Measurements from ENCODE around the gene SCNN1A.

Gene SCNN1A

DNA sequence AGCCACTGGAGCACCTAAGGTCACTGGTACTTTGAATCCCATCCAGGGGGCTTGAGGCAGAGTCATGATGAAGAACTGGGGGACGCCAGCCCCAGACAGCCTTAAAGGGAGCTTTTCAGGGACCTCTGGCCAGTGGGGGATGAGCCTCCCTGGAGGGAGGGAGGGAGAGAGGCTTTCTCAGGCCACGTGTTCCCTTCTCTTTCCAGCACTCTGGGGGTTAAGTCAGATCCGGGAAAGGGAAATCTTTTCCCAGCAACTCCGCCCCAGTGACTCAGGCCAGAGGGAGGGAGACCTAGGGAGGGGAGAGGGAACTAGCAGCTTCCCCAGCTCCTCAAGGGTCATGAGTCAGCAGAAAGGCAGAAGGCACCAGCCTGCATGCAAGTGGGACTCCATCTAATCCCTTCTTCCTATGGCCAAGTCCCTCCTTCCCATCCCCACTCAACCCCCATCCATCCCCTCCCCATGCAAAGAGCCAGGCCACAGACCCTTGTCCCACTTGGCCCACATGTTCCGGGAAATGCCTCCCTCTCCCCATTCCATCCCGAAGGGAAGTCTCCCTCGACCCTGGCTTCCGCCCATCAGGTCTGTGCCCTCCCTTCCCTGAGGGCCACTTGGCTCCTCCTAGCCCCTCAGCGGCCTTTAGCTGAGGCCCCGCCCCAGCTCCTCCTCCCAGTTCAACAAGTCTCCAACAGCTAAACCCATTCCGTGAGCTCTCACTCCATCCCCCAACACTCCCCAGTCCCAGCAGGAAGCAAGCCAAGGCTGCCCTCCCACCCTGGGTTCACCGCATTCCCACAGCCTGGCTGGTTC lies 39.1 kb downstream of the SCNN1A start:
- H2AK5ac ChIP-seq (ENCODE audit: low read length) = peak overlapping the region; percentile 96
- peaks cover 29% of the 10 kb centered on the region for H3K79me1 ChIP-seq (ENCODE audit: low read length)
- peak overlapping the region; percentile 30 for H2BK120ac ChIP-seq (ENCODE audit: low read depth, low read length)
- peak overlapping the region; percentile 84 for H3K4ac ChIP-seq (ENCODE audit: low read depth, low read length)
- H4K5ac ChIP-seq (ENCODE audit: low read length) = no peak overlapping the region
- no peak overlapping the region for H4K8ac ChIP-seq (ENCODE audit: low read depth, low read length)
- H3K56ac ChIP-seq (ENCODE audit: low read length) = peak overlapping the region; percentile 99
- H3K27ac ChIP-seq (ENCODE audit: low read depth, low read length) = peak overlapping the region; percentile 91
- peaks cover 21% of the 10 kb centered on the region for H3K36me3 ChIP-seq (ENCODE audit: control insufficient read depth, insufficient read depth, low read length)
- peak overlapping the region; percentile 65 for H3K4me2 ChIP-seq (ENCODE audit: low read length)
- peaks cover 40% of the 10 kb centered on the region for H3K4me1 ChIP-seq (ENCODE audit: control insufficient read depth, low read depth, low read length)
- H3K4me3 ChIP-seq (ENCODE audit: low read length) = no peak overlapping the region
- H3K23ac ChIP-seq (ENCODE audit: low read length) = peak overlapping the region; percentile 10
- H3K18ac ChIP-seq (ENCODE audit: low read length) = peak overlapping the region; percentile 96
- no CpG with 5 or more reads among the region's 12 CpGs for WGBS (ENCODE audit: extremely low coverage, insufficient coverage, low lambda C conversion rate)
- H2BK15ac ChIP-seq (replicated peaks; ENCODE audit: low read depth) = no peak overlapping the region
- H2BK5ac ChIP-seq (ENCODE audit: low read length) = peak overlapping the region; percentile 96
- H3K27me3 ChIP-seq (ENCODE audit: insufficient read depth, low read length, poor library complexity) = no peaks in the 10 kb centered on the region
- peak overlapping the region; percentile 81 for H3K9ac ChIP-seq (ENCODE audit: low read length)
- peak; percentile 100 for DNase-seq
- peaks cover 62% of the 10 kb centered on the region for H3K79me2 ChIP-seq (ENCODE audit: control insufficient read depth, insufficient read depth, low read length)

DNA sequence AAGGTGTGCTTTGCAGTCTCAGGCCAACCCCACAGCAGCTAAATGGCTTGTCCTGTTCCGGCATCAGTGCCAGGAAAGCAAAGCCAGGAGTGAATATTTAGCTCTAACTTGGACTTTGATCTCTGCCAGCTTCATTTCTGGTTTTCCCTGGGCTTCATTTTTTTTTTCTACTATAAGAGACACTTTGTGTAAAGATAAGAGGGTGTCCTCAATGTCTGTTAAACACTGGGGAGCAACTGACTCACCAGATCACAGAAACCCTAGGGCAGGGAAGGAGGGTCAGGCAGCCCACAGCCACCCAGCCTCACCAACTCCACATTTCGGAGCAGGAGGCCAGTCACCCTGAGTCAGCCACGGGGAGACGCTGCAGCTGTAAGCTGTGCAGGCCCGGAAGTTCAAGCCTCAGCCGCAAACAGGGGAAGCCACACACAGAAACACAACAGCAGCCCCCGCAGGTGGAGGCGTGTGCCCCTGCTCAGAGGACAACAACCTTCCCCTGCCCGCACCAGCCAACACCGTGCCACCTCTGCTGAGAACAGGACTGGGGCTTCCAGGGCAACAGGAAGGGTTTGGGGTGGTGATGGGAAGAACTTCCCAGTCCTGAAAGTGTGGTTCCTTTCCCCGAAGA lies 39.8 kb downstream of the SCNN1A start:
- no CpG with 5 or more reads among the region's 11 CpGs for WGBS (ENCODE audit: extremely low coverage, insufficient coverage, low lambda C conversion rate)
- Histone ChIP-seq H3K4me1 (ENCODE audit: control insufficient read depth, low read depth, low read length) (peaks cover 40% of the 10 kb centered on the region), H3K18ac (ENCODE audit: low read length) (peak overlapping the region; percentile 77), H4K8ac (ENCODE audit: low read depth, low read length) (no peak overlapping the region), H2AK5ac (ENCODE audit: low read length) (peak overlapping the region; percentile 96), H3K56ac (ENCODE audit: low read length) (peak overlapping the region; percentile 99), H3K27me3 (ENCODE audit: insufficient read depth, low read length, poor library complexity) (no peaks in the 10 kb centered on the region), H2BK120ac (ENCODE audit: low read depth, low read length) (peak overlapping the region; percentile 30), H3K9ac (ENCODE audit: low read length) (peak overlapping the region; percentile 57), H3K23ac (ENCODE audit: low read length) (peak overlapping the region; percentile 33), H3K79me1 (ENCODE audit: low read length) (peaks cover 29% of the 10 kb centered on the region), H3K4ac (ENCODE audit: low read depth, low read length) (peak overlapping the region; percentile 84), H2BK5ac (ENCODE audit: low read length) (peak overlapping the region; percentile 95), H3K4me2 (ENCODE audit: low read length) (peak overlapping the region; percentile 10), H3K36me3 (ENCODE audit: control insufficient read depth, insufficient read depth, low read length) (peaks cover 25% of the 10 kb centered on the region), H3K4me3 (ENCODE audit: low read length) (no peak overlapping the region), H3K27ac (ENCODE audit: low read depth, low read length) (peak overlapping the region; percentile 91), H2BK15ac (replicated peaks; ENCODE audit: low read depth) (no peak overlapping the region), H3K79me2 (ENCODE audit: control insufficient read depth, insufficient read depth, low read length) (peaks cover 54% of the 10 kb centered on the region), H4K5ac (ENCODE audit: low read length) (no peak overlapping the region)
- peak; percentile 82 for DNase-seq

DNA sequence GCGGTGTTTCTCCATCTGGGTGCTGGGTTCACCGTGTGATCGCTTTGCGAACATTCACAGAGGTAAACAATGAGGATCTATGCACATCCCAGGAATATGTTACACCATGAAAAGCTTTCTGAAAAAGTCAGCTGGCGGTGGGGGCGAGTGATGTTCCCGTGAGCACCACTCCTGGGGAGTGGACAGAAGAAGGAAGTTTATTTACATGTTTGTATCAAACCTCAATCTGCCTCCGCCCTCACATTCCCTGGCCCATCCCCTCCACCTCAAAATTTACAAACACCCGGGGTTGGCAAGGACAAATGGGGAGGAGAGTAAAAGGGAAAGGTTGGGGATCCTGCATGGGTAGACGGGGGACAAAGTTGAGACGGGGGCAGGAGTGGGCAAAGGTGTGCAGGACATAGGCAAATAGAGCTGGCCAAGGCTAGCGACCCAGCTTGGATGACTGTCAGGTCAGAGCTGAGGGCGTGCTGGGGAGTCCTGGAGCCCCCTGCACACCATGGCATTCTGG lies 40.4 kb downstream of the SCNN1A start:
- Histone ChIP-seq H3K79me2 (ENCODE audit: control insufficient read depth, insufficient read depth, low read length) (peaks cover 49% of the 10 kb centered on the region), H3K4me2 (ENCODE audit: low read length) (no peak overlapping the region), H3K18ac (ENCODE audit: low read length) (peak overlapping the region; percentile 77), H3K27ac (ENCODE audit: low read depth, low read length) (no peak overlapping the region), H3K23ac (ENCODE audit: low read length) (peak overlapping the region; percentile 87), H2BK5ac (ENCODE audit: low read length) (no peak overlapping the region), H4K8ac (ENCODE audit: low read depth, low read length) (no peak overlapping the region), H3K56ac (ENCODE audit: low read length) (peak overlapping the region; percentile 99), H2BK15ac (replicated peaks; ENCODE audit: low read depth) (no peak overlapping the region), H3K4me3 (ENCODE audit: low read length) (no peak overlapping the region), H2BK120ac (ENCODE audit: low read depth, low read length) (no peak overlapping the region), H2AK5ac (ENCODE audit: low read length) (peak overlapping the region; percentile 94), H3K4me1 (ENCODE audit: control insufficient read depth, low read depth, low read length) (peaks cover 38% of the 10 kb centered on the region), H4K5ac (ENCODE audit: low read length) (no peak overlapping the region), H3K79me1 (ENCODE audit: low read length) (peaks cover 29% of the 10 kb centered on the region), H3K9ac (ENCODE audit: low read length) (peak overlapping the region; percentile 57), H3K36me3 (ENCODE audit: control insufficient read depth, insufficient read depth, low read length) (peaks cover 27% of the 10 kb centered on the region), H3K27me3 (ENCODE audit: insufficient read depth, low read length, poor library complexity) (no peaks in the 10 kb centered on the region), H3K4ac (ENCODE audit: low read depth, low read length) (no peak overlapping the region)
- no peak for DNase-seq
- no CpG with 5 or more reads among the region's 13 CpGs for WGBS (ENCODE audit: extremely low coverage, insufficient coverage, low lambda C conversion rate)

DNA sequence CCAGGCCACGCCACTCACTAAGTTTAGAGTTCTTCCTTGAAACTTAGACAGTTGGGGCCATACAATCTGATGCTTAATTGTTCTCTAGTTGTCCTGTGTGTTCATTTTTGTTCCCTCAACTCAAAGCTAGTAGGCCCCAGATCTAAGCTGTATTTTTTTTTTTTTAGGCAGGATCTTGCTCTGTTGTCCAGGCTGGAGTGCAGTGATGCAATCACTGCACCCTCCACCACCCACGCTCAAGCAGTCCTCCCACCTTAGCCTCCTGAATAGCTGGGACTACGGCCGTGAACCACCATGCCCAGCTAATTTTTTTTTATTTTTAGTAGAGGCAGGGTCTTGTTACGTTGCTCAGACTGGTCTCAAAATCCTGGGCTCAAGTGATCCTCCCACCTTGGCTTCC lies 41.0 kb downstream of the SCNN1A start:
- Histone ChIP-seq H3K56ac (ENCODE audit: low read length) (peak overlapping the region; percentile 99), H2BK5ac (ENCODE audit: low read length) (no peak overlapping the region), H3K23ac (ENCODE audit: low read length) (no peak overlapping the region), H3K27me3 (ENCODE audit: insufficient read depth, low read length, poor library complexity) (no peaks in the 10 kb centered on the region), H3K4me3 (ENCODE audit: low read length) (no peak overlapping the region), H3K79me2 (ENCODE audit: control insufficient read depth, insufficient read depth, low read length) (peaks cover 42% of the 10 kb centered on the region), H3K27ac (ENCODE audit: low read depth, low read length) (no peak overlapping the region), H2AK5ac (ENCODE audit: low read length) (no peak overlapping the region), H3K36me3 (ENCODE audit: control insufficient read depth, insufficient read depth, low read length) (peaks cover 28% of the 10 kb centered on the region), H3K4me2 (ENCODE audit: low read length) (no peak overlapping the region), H2BK15ac (replicated peaks; ENCODE audit: low read depth) (no peak overlapping the region), H3K9ac (ENCODE audit: low read length) (no peak overlapping the region), H3K79me1 (ENCODE audit: low read length) (peaks cover 27% of the 10 kb centered on the region), H4K8ac (ENCODE audit: low read depth, low read length) (no peak overlapping the region), H3K18ac (ENCODE audit: low read length) (no peak overlapping the region), H3K4me1 (ENCODE audit: control insufficient read depth, low read depth, low read length) (peaks cover 34% of the 10 kb centered on the region), H4K5ac (ENCODE audit: low read length) (no peak overlapping the region), H2BK120ac (ENCODE audit: low read depth, low read length) (no peak overlapping the region), H3K4ac (ENCODE audit: low read depth, low read length) (no peak overlapping the region)
- WGBS (ENCODE audit: extremely low coverage, insufficient coverage, low lambda C conversion rate) = no CpG with 5 or more reads among the region's 5 CpGs
- no peak for DNase-seq

DNA sequence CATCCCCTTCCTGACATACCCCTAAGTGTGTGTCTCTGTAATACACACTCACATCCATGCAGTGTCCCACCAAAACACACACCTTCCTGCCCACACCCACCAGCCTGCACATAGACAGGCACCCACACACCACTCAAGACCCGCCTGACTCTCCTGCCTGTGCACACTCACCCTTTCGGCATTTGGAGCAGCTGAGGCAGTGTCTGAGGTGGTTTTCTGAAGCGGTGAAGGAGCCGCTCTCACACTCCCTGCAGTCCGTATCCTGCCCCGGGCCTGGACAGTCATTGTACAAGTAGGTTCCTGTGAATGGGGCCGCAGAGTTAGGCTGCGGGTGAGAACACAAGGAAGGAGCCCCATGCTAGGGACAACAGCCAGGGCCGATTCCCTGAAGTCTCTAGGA lies 41.8 kb downstream of the SCNN1A start:
- peaks cover 34% of the 10 kb centered on the region for H3K79me2 ChIP-seq (ENCODE audit: control insufficient read depth, insufficient read depth, low read length)
- no peak overlapping the region for H3K4me2 ChIP-seq (ENCODE audit: low read length)
- H3K4me1 ChIP-seq (ENCODE audit: control insufficient read depth, low read depth, low read length) = peaks cover 27% of the 10 kb centered on the region
- no peak overlapping the region for H3K4me3 ChIP-seq (ENCODE audit: low read length)
- H3K23ac ChIP-seq (ENCODE audit: low read length) = no peak overlapping the region
- no peak overlapping the region for H3K4ac ChIP-seq (ENCODE audit: low read depth, low read length)
- H2BK5ac ChIP-seq (ENCODE audit: low read length) = no peak overlapping the region
- no CpG with 5 or more reads among the region's 9 CpGs for whole genome bisulfite sequencing (ENCODE audit: extremely low coverage, insufficient coverage, low lambda C conversion rate)
- no peak overlapping the region for H4K5ac ChIP-seq (ENCODE audit: low read length)
- no peak overlapping the region for H2AK5ac ChIP-seq (ENCODE audit: low read length)
- H4K8ac ChIP-seq (ENCODE audit: low read depth, low read length) = no peak overlapping the region
- no peak overlapping the region for H3K27ac ChIP-seq (ENCODE audit: low read depth, low read length)
- H2BK15ac ChIP-seq (replicated peaks; ENCODE audit: low read depth) = no peak overlapping the region
- no peak overlapping the region for H3K9ac ChIP-seq (ENCODE audit: low read length)
- peaks cover 24% of the 10 kb centered on the region for H3K79me1 ChIP-seq (ENCODE audit: low read length)
- peaks cover 32% of the 10 kb centered on the region for H3K36me3 ChIP-seq (ENCODE audit: control insufficient read depth, insufficient read depth, low read length)
- H3K18ac ChIP-seq (ENCODE audit: low read length) = no peak overlapping the region
- no peak for DNase-seq
- H3K27me3 ChIP-seq (ENCODE audit: insufficient read depth, low read length, poor library complexity) = no peaks in the 10 kb centered on the region
- H2BK120ac ChIP-seq (ENCODE audit: low read depth, low read length) = no peak overlapping the region
- H3K56ac ChIP-seq (ENCODE audit: low read length) = no peak overlapping the region
